WTC11 (cell line): Measurements from ENCODE around the gene CHST3. TPM values are rescaled to one million over a fixed set of nuclear protein-coding genes. Genes with fewer than 3 reads are reported as not detected.

Source experiments
- ATAC-seq: fragments of 200-7000 bp; cut with Tn5 transposase; 2 replicates; pipeline ENCODE4 v1.10.0; 2021; ENCODE audit warnings: mild to moderate bottlenecking, moderate library complexity
- CTCF ChIA-PET: fragments of 300-600 bp; sonication (Branson Sonifier 250); formaldehyde crosslinking; loops from one replicate; lab custom pipeline; 2021; ENCODE audit warnings: antibody characterized with exemption; lab: Charles Lee
- POLR2A ChIA-PET: fragments of 350-600 bp; sonication (Branson Sonifier 250); formaldehyde crosslinking; loops from one replicate; lab custom pipeline; 2021; ENCODE audit warnings: antibody characterized with exemption; lab: Charles Lee
- DNase-seq: peaks from one replicate; pipeline ENCODE4 v3.0.0; 2021; ENCODE audit warnings: low spot score
- H3K27ac Mint-ChIP-seq: 2 replicates; pipeline ENCODE4 v1.8.0; 2021; ENCODE audit warnings: mixed read lengths
- H3K27me3 Mint-ChIP-seq: 2 replicates; pipeline ENCODE4 v1.8.0; 2021; ENCODE audit warnings: low read depth, mild to moderate bottlenecking, moderate library complexity, mixed read lengths
- H3K36me3 Mint-ChIP-seq: 2 replicates; pipeline ENCODE4 v1.8.0; 2021; ENCODE audit warnings: mixed read lengths
- H3K4me1 Mint-ChIP-seq: 2 replicates; pipeline ENCODE4 v1.8.0; 2022; ENCODE audit warnings: mixed read lengths
- H3K4me3 Mint-ChIP-seq: 2 replicates; pipeline ENCODE4 v1.8.0; 2021; ENCODE audit warnings: mild to moderate bottlenecking, moderate library complexity, mixed read lengths
- H3K9me3 Mint-ChIP-seq: 2 replicates; pipeline ENCODE4 v1.8.0; 2021; ENCODE audit warnings: mixed read lengths
- CREB1 ChIP-seq: sonication (generic); formaldehyde crosslinking; IDR thresholded peaks from 2 replicates; pipeline ENCODE4 v1.8.0; 2023; ENCODE audit warnings: mild to moderate bottlenecking, missing genetic modification reagents
- E2F4 ChIP-seq: sonication (generic); formaldehyde crosslinking; IDR thresholded peaks from 2 replicates; pipeline ENCODE4 v1.8.1; 2022; ENCODE audit warnings: low read depth, mild to moderate bottlenecking, moderate library complexity, missing genetic modification reagents, borderline replicate concordance
- FOXK1 ChIP-seq: sonication (generic); formaldehyde crosslinking; IDR thresholded peaks from 2 replicates; pipeline ENCODE4 v1.8.0; 2022; ENCODE audit warnings: mild to moderate bottlenecking, moderate library complexity, missing genetic modification reagents
- KAT7 ChIP-seq: sonication (generic); formaldehyde crosslinking; IDR thresholded peaks from 2 replicates; pipeline ENCODE4 v1.8.1; 2023; ENCODE audit warnings: missing genetic modification reagents, mild to moderate bottlenecking, borderline replicate concordance
- NFE2L1 ChIP-seq: sonication (generic); formaldehyde crosslinking; IDR thresholded peaks from 2 replicates; pipeline ENCODE4 v1.8.1; 2023; ENCODE audit warnings: missing genetic modification reagents
- TEAD1 ChIP-seq: sonication (generic); formaldehyde crosslinking; IDR thresholded peaks from 2 replicates; pipeline ENCODE4 v1.8.0; 2022; ENCODE audit warnings: mild to moderate bottlenecking, missing genetic modification reagents
- USF1 ChIP-seq: sonication (generic); formaldehyde crosslinking; IDR thresholded peaks from 2 replicates; pipeline ENCODE4 v1.8.0; 2022; ENCODE audit warnings: mild to moderate bottlenecking, missing genetic modification reagents
- ZNF232 ChIP-seq: sonication (generic); formaldehyde crosslinking; IDR thresholded peaks from 2 replicates; pipeline ENCODE4 v1.8.0; 2022; ENCODE audit warnings: mild to moderate bottlenecking, missing genetic modification reagents
- ZNF281 ChIP-seq: sonication (generic); formaldehyde crosslinking; IDR thresholded peaks from 2 replicates; pipeline ENCODE4 v1.8.0; 2023; ENCODE audit warnings: mild to moderate bottlenecking, missing genetic modification reagents
- total RNA-seq: library from RNA; stranded (reverse); gene quantifications from 3 replicates; pipeline ENCODE4 v1.2.3, GENCODE V29; 2021

Gene CHST3
- total RNA-seq, 1 experiment from 2014 or later, result 7.0 TPM

- Mint-ChIP-seq H3K36me3 (no peaks in the 10 kb centered on the region), H3K4me3 (peak overlapping the region; percentile 77), H3K27me3 (peaks cover 49% of the 10 kb centered on the region), H3K9me3 (no peaks in the 10 kb centered on the region), H3K4me1 (peaks cover 32% of the 10 kb centered on the region), H3K27ac (no peak overlapping the region)
- peak; percentile 47 for DNase-seq
- ChIA-PET CTCF (interaction anchor here (0.6 to 2.8 kb wide), 9 partner anchors 8 to 368 kb away, joined by 3 to 20 read pairs (median 4); no protein-coding TSS in a partner anchor), POLR2A (interaction anchor here (1.3 kb wide), 1 partner anchor 81 kb away, joined by 3 read pairs; no protein-coding TSS in a partner anchor)
- peak; percentile 38 for ATAC-seq
- TF ChIP-seq USF1 (CRISPR knock-in tag), result no peak
These were observed 671 bp upstream of the CHST3 start for GRCh38 chr10:71963351-71964097.

- CTCF ChIA-PET, result interaction anchor here (0.6 to 2.8 kb wide), 5 partner anchors 9 to 84 kb away, joined by 4 to 20 read pairs (median 5); no protein-coding TSS in a partner anchor
These were observed 734 bp downstream of the CHST3 start for GRCh38 chr10:71964743-71965515.

More at GRCh38 chr10:71964743-71965515, 734 bp downstream of the CHST3 start:
- Mint-ChIP-seq H3K27me3 (peaks cover 49% of the 10 kb centered on the region), H3K27ac (no peak overlapping the region), H3K9me3 (no peaks in the 10 kb centered on the region), H3K4me1 (peaks cover 37% of the 10 kb centered on the region), H3K4me3 (peak overlapping the region; percentile 87), H3K36me3 (no peaks in the 10 kb centered on the region)
- peak; percentile 55 for ATAC-seq
- TF ChIP-seq USF1 (CRISPR knock-in tag) (no peak), NFE2L1 (CRISPR knock-in tag) (no peak), KAT7 (0 out of 2 replicates have a peak, but pooled peaks have one; percentile 6), ZNF281 (CRISPR knock-in tag) (peak; percentile 60; the same call in 1 of the 2 replicates), FOXK1 (CRISPR knock-in tag) (0 out of 2 replicates have a peak, but pooled peaks have one; percentile 44), TEAD1 (CRISPR knock-in tag) (peak; percentile 66; the same call in 1 of the 2 replicates), CREB1 (0 out of 2 replicates have a peak, but pooled peaks have one; percentile 49), E2F4 (CRISPR knock-in tag) (0 out of 2 replicates have a peak, but pooled peaks have one; percentile 17), ZNF232 (CRISPR knock-in tag) (0 out of 2 replicates have a peak, but pooled peaks have one; percentile 17)
- POLR2A ChIA-PET, result interaction anchor here (0.8 to 1.3 kb wide), 2 partner anchors 80 to 377 kb away, joined by 3 to 4 read pairs; no protein-coding TSS in a partner anchor
- peak; percentile 60 for DNase-seq
